GM19463 (cell line): ENCODE results near the gene RBM17.
"Not testable (repeated sequence)": the region's sequence is repeated elsewhere in the genome, so short reads cannot be mapped to it uniquely, and the experiment has no call there.

ENCODE experiments used
- ATAC-seq: cut with Tn5 transposase; IDR thresholded peaks from one replicate; pipeline ENCODE4 v1.9.1; 2021; ENCODE audit warnings: mild to moderate bottlenecking, moderate library complexity; ENCODE audit not compliant: unreplicated experiment

RBM17 gene

DNA sequence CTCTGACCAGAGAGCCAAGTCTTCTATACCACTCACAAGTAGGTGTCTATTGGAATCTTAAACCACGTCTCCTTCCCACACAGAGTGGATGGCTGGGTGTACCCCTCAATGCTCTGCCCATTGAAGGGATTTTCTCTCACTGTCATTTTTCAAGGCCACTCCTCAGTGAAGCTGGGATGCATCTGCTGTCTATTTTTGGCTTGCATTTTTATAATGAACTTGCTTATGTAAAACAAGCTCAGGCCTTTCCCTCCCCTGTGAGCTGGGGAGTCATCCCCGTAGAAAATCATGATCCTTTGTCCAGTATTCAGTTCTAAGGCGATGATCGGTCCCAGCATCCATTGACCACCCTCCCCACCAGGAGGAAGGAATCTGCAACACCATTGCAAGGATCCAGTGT lies 9.8 kb upstream of the RBM17 start:
- no peak for ATAC-seq

DNA sequence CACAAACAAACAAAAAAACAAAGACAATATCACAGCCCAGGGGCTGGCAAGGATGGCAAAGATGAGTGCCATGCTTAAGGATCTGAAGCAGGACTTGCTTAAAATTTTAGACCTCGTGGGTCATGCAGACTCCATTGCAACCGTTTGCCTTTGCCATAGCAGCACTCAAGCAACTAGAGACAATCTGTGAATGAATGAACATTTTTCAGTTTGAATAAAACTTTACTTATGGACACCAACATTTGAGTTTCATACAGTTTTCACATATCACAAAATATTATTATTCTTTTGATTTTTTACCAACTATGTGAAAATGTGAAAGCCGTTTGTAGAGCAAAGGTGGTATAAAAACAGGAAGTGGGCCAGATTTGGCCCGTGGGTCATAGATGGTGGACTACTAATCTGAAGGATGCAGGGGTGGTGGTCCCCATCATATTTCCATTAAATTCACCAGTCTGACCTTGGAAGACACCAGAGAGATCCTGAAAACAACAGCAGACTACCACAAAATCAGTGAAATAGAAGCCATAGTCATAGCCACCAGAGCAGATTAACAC lies 8.3 kb upstream of the RBM17 start:
- ATAC-seq, result no peak

- no peak for ATAC-seq
Measured at GRCh38 chr10:6082496-6083395, 6.1 kb upstream of the RBM17 start.

GRCh38 chr10:6083523-6084475 lies 5.0 kb upstream of the RBM17 start:
- ATAC-seq, result no peak

- peak; percentile 40 for ATAC-seq
Measured at GRCh38 chr10:6086375-6087233, 2.2 kb upstream of the RBM17 start.

GRCh38 chr10:6089334-6090219 lies 743 bp downstream of the RBM17 start:
- no peak for ATAC-seq

DNA sequence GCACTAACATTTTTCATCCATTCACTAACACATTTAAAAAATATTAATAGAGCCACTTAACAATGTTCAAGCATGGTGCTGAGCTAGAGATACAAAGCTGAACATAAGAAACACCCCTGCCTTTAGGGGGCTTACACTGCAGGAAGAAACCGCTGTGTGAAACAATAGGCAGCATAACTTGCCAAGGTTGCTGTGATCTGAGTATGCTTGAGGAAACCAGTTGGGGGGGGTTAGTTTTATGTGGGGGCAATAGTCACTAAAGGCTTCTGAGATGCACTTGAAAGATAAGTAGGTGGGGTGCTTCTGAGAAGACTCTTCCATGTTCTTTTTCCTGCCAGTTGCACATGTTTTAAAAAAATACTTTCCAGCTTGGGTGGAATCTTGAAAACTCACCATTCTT lies 2.8 kb downstream of the RBM17 start:
- ATAC-seq, result no peak

DNA sequence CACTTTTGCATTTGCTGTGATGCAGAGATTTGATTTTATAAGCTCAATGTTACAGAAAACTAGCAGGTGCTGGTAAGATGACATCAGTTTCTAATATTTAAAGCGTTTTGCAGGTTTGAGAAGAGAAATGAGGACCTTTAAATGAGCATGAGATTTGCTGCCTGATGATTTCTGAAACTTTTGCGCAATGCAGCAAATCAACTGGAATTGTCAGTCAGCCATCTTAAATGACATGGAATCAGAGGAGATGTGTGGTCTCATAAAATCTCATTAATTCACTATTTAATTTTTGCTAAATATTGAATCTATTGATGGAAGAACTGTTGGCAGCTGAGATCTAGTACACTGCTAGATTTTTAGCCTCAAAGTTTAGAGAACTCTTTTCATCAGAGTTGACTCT lies 3.9 kb downstream of the RBM17 start:
- ATAC-seq, result no peak

DNA sequence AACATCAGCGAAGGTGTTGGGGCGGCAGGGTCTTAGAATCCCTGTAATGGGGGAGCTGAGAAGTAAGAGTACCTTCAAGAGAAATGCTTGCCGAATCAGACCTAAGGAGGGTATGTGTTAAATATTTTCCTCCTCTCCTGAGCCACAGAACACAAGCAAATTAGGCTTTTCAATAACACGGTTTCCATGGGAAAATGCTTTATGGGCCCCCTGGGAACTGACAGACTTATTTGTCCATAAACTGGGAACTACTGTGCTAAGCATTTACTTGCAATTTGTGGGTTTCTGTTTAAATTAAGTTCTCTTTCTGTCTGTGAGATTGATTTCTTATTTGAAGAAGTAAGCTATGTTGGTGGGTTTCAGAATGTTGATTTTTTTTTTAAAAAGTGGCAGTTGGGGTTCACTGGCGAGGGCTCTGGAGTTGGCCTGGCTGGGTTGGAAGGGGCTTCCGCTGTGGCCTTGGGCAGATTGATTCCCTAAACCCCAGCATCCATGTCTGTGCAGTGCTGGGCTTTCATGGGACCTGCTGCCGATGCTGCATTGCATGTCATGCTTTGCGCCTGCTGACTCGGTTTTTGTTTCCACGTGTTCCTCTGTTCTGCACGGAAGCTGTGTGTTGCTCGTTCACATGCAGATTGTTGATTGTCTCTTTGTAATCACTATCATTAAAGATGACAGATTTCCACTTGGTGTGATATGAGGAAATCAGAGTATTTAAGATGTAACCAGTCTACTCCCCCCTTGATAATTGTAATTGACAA lies 7.2 kb downstream of the RBM17 start:
- ATAC-seq, result no peak

DNA sequence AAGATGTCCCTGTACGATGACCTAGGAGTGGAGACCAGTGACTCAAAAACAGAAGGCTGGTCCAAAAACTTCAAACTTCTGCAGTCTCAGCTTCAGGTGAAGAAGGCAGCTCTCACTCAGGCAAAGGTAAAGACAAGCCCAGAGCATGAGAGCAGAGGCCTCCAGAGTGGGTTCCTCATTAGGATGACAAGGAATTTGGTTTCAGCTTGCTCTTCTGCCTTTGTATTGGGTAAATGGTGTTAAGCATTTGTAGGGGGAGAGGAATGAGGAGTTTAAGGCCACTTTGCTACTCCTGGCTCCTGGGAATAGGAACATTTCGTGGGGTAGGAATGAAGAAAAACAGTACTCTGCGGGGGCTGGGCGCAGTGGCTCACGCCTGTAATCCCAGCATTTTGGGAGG lies 8.2 kb downstream of the RBM17 start:
- no peak for ATAC-seq

DNA sequence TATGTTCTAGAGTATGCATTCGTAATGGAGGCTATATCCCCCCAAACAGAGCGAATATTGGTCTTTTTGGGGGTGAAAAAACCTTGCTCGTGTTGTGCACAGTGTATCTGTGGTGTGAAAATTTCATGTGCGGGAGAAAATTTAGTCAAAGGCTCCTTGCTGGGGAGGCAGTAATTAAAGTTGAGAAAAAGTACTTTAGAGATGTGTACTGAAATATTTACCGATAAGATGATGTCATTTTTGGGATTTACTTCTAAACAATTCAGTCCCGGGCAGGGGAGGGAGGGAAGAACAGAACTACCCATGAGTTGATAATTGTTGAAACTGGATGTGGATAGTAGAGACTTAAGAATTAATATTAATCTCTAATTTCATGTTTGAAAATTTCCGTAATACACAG lies 9.3 kb downstream of the RBM17 start:
- ATAC-seq, result no peak

DNA sequence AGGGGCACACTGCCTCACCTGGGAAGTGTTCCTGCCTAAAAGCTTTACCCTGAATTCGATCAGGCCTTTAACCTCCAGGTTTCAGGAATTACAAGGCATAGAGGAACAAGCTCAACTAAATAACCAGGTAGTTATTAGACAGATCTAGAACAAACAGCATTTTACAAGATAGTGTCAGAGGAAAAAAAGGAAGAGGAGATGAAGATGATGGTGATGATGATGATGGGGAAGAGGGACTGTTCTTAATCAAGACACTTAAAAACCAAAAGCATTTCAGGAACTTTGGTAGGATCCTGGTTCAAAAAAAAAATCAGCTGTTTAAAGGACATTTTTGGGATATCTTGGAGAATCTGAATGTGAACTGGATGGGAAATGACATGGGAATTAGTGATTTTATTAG lies 11.5 kb downstream of the RBM17 start:
- ATAC-seq, result no peak

DNA sequence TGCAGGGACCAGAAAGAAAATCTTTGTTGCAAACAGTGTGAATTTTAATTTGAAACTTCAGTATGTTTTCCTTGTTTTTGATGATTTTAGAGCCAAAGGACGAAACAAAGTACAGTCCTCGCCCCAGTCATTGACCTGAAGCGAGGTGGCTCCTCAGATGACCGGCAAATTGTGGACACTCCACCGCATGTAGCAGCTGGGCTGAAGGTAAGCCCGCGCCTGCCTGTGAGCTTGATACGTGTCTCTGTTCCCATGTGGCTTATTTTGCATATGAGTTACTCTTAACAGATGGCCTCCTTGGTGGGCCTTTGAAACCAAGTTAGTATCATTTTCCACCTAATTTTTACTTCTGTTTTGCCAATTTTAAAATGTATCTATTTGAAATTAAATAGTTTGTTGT lies 12.3 kb downstream of the RBM17 start:
- peak; percentile 95 for ATAC-seq

DNA sequence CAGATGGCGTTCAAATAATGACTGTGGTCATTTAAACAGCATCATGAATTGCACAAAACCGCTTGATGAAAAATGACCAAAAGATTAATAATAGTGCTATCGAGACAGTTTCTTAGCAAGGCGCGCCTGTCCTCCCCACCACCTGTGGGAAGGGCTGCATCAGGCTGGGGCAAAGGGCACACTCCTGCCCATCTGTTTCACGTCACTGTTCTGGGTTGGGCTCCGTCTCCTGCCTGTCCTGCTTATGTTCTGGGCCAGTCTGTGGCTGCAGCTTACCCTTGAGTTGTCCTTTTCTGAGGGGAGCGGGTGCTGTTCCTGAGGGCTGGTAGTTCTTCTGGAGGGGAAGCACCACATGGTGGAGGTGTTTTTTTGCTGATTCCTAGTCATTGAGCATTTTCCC lies 13.3 kb downstream of the RBM17 start:
- no peak for ATAC-seq

GRCh38 chr10:6103591-6103990 lies 14.8 kb downstream of the RBM17 start:
- no peak for ATAC-seq

DNA sequence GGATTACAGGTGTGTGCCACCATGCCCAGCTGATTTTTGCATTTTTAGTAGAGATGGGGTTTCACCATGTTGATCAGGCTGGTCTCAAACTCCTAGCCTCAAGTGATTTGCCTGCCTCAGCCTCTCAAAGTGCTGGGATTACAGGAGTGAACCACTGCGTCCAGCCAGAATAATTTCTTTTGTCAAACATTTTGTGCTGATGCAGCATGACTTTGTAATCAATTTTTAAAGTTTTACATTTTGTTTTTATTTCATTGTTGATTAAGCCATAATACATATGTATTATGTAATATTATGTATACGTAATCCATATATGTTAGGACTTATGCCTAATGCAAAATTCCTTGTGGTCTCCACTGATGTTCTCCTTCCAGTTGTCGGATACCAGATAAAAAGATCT lies 18.8 kb downstream of the RBM17 start:
- ATAC-seq, result not testable (repeated sequence)

DNA sequence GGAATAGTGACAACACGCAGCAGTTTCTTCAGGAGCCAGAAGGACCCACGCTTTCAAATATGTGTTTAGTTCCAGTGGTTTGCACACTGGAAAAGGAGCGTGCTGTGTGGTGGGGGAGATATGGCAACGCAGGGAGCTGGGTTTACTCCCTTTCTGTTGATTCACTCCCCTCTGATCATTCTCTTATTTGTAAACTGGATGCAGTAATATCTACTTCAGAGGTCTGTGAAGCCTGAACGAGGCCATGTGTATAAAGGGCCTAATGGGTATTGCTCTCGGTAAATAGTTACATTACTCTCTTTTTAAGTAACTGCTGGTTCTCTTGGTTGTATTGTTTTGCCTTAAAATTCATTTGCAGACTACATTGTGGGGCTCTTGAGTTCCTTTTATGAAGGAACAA lies 19.2 kb downstream of the RBM17 start:
- no peak for ATAC-seq

GRCh38 chr10:6108631-6109443 lies 20.0 kb downstream of the RBM17 start:
- no peak for ATAC-seq
